Measurements from ENCODE around the gene FARS2. TPM values are rescaled to one million over a fixed set of nuclear protein-coding genes. Genes with fewer than 3 reads are reported as not detected.

The FARS2 gene
- total RNA-seq, 6 donors from 2014 or later = 16.4 to 34.6 (median 19.9) TPM

- H3K4me3 ChIP-seq = no peak overlapping the region
- peaks cover 0 to 6% (median 2%) of the 10 kb centered on the region in 4 donors for H3K4me1 ChIP-seq
- H3K36me3 ChIP-seq = no peaks in the 10 kb centered on the region
- no peaks in the 10 kb centered on the region for H3K9me3 ChIP-seq
- DNase-seq = no peak
- no peak for ATAC-seq (ENCODE audit: low FRiP score in 2 of 2)
- no peaks in the 10 kb centered on the region for H3K27me3 ChIP-seq
- no peak overlapping the region for H3K27ac ChIP-seq
- 80 to 88% methylated on average over 9 of the region's 9 CpGs for WGBS, 2 donors
- TF ChIP-seq EP300 (IDR thresholded peaks at IDR 0.05) = no peak
- no peak for TF ChIP-seq CTCF (IDR thresholded peaks at IDR 0.05)
- no peak for TF ChIP-seq POLR2A (IDR thresholded peaks at IDR 0.05)
Observed at GRCh38 chr6:5457041-5457440, 195.7 kb downstream of the FARS2 start.

GRCh38 chr6:5457983-5458683, 196.8 kb downstream of the FARS2 start:
- Histone ChIP-seq H3K4me1 (peaks cover 0 to 6% (median 2%) of the 10 kb centered on the region in 4 donors), H3K4me3 (peak overlapping the region in 1 of 4 donors; percentile 18), H3K9me3 (no peaks in the 10 kb centered on the region), H3K36me3 (no peaks in the 10 kb centered on the region), H3K27ac (peak overlapping the region in 3 of 4 donors; percentile 11 to 61 (median 41)), H3K27me3 (no peaks in the 10 kb centered on the region)
- no peak for TF ChIP-seq EP300 (IDR thresholded peaks at IDR 0.05)
- TF ChIP-seq POLR2AphosphoS5 (IDR thresholded peaks at IDR 0.05) = no peak
- no peak for TF ChIP-seq POLR2A (IDR thresholded peaks at IDR 0.05)
- no peak for TF ChIP-seq CTCF (IDR thresholded peaks at IDR 0.05)
- peak; percentile 54 to 87 for ATAC-seq (ENCODE audit: low FRiP score in 2 of 2)
- DNase-seq = peak; percentile 27 to 82
- WGBS, 2 donors = 64 to 89% methylated on average over 6 to 9 of the region's 9 CpGs

DNA sequence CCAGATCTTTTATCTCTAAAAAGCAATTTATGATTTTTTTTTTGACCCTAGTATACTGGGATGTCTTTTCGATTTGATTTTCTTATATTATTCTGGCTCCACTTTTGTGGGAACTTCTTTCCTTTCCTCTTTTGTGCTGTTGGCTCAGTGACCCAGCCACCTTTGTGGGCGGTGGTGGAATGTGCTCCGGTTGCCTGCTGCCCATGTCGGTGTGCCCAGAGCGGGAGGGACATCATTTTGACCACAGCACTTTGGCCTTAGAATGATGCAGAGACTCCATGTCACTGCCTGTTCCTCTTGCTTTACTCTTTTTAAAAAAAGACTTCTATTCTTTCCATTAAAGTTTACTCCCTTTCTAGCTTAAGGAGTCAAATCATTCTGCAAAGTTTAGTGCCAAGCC, 198.0 kb downstream of the FARS2 start:
- H3K27ac ChIP-seq = no peak overlapping the region
- no peak for TF ChIP-seq EP300 (IDR thresholded peaks at IDR 0.05)
- TF ChIP-seq CTCF (IDR thresholded peaks at IDR 0.05) = no peak
- no peak for TF ChIP-seq POLR2AphosphoS5 (IDR thresholded peaks at IDR 0.05)
- TF ChIP-seq POLR2A (IDR thresholded peaks at IDR 0.05) = no peak
- no peaks in the 10 kb centered on the region for H3K9me3 ChIP-seq
- H3K4me1 ChIP-seq = peaks cover 0 to 6% (median 2%) of the 10 kb centered on the region in 4 donors
- ATAC-seq (ENCODE audit: low FRiP score in 2 of 2) = no peak
- H3K4me3 ChIP-seq = no peak overlapping the region
- DNase-seq = no peak
- no peaks in the 10 kb centered on the region for H3K36me3 ChIP-seq
- WGBS, 2 donors = 86 to 89% methylated on average over 5 of the region's 5 CpGs
- H3K27me3 ChIP-seq = no peaks in the 10 kb centered on the region

DNA sequence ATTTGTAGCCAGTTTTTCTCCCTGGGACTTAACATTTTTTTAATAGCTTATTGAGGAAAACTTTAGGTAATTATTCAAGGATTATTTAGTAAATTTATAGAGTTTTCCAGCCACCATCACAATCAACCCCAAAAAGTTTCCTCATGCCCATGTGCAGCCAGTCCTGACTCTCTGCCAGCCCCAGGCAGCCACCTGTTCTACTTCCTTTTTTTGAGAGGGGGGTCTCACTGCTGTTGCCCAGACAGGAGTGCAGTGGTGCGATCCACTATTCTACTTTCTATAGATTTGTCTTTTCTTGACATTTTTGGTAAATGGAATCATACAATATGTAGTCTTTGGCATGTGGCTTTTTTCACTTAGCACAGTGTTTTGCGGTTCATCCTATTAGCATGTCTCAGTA, 200.1 kb downstream of the FARS2 start:
- Histone ChIP-seq H3K36me3 (no peaks in the 10 kb centered on the region), H3K27me3 (no peaks in the 10 kb centered on the region), H3K9me3 (no peaks in the 10 kb centered on the region), H3K4me3 (no peak overlapping the region), H3K27ac (no peak overlapping the region), H3K4me1 (peaks cover 0 to 6% (median 2%) of the 10 kb centered on the region in 4 donors)
- no peak for TF ChIP-seq POLR2A (IDR thresholded peaks at IDR 0.05)
- no peak for TF ChIP-seq POLR2AphosphoS5 (IDR thresholded peaks at IDR 0.05)
- TF ChIP-seq CTCF (IDR thresholded peaks at IDR 0.05) = no peak
- no peak for TF ChIP-seq EP300 (IDR thresholded peaks at IDR 0.05)
- DNase-seq (no peak), ATAC-seq (ENCODE audit: low FRiP score in 2 of 2) (no peak)
- 97 to 98% methylated on average over 2 of the region's 2 CpGs for WGBS, 2 donors

GRCh38 chr6:5462856-5463255, 201.5 kb downstream of the FARS2 start:
- H3K4me3 ChIP-seq = no peak overlapping the region

More at GRCh38 chr6:5462856-5463255, 201.5 kb downstream of the FARS2 start:
- TF ChIP-seq POLR2A (IDR thresholded peaks at IDR 0.05) (no peak), CTCF (IDR thresholded peaks at IDR 0.05) (no peak), POLR2AphosphoS5 (IDR thresholded peaks at IDR 0.05) (no peak), EP300 (IDR thresholded peaks at IDR 0.05) (no peak)
- peaks cover 0 to 4% (median 0%) of the 10 kb centered on the region in 4 donors for H3K4me1 ChIP-seq
- H3K27me3 ChIP-seq = no peaks in the 10 kb centered on the region
- no peak for ATAC-seq (ENCODE audit: low FRiP score in 2 of 2)
- no peak overlapping the region for H3K27ac ChIP-seq
- no peaks in the 10 kb centered on the region for H3K9me3 ChIP-seq
- no peak for DNase-seq
- no peaks in the 10 kb centered on the region for H3K36me3 ChIP-seq
- WGBS, 2 donors = 87 to 91% methylated on average over 6 of the region's 6 CpGs
